RCC 7860 (cell line): ENCODE data around the gene SMPX.
"Not testable (repeated sequence)": the region's sequence is repeated elsewhere in the genome, so short reads cannot be mapped to it uniquely, and the experiment has no call there.

Experiments
- DNase-seq: peaks from one replicate; pipeline ENCODE4 v3.0.0-alpha.2; 2015; ENCODE audit warnings: low spot score
- FAIRE-seq: peaks from 2 replicates; lab custom pipeline; 2012; peaks lifted over from hg19 to GRCh38; lab: Jason Lieb, UNC

SMPX gene

GRCh38 chrX:21757960-21758359 is at the start of gene SMPX:
Gene SMPX, minus strand, starts transcription at chrX:21758116. Its CDS starts 3,826 bp downstream, at chrX:21754290.
- no peak for DNase-seq
- no peak for FAIRE-seq

- FAIRE-seq, result peak; percentile 80
- DNase-seq, result peak; percentile 48
Measured at GRCh38 chrX:21806691-21807090, 48.8 kb upstream of the SMPX start.

GRCh38 chrX:21802839-21803238 is 44.9 kb upstream of the SMPX start:
- FAIRE-seq, result no peak
- no peak for DNase-seq

- FAIRE-seq, result no peak
- DNase-seq, result no peak
Measured at GRCh38 chrX:21802054-21802670, 44.2 kb upstream of the SMPX start.

GRCh38 chrX:21800344-21800770 is 42.4 kb upstream of the SMPX start:
- FAIRE-seq, result peak; percentile 72

GRCh38 chrX:21799767-21800166 is 41.9 kb upstream of the SMPX start:
- DNase-seq, result no peak
- no peak for FAIRE-seq

More at GRCh38 chrX:21800344-21800770, 42.4 kb upstream of the SMPX start:
- peak; percentile 13 for DNase-seq

- FAIRE-seq, result peak; percentile 96
- DNase-seq, result peak; percentile 86
Measured at GRCh38 chrX:21798677-21799219, 40.8 kb upstream of the SMPX start.

- no peak for DNase-seq
- no peak for FAIRE-seq
Measured at GRCh38 chrX:21781976-21782375, 24.1 kb upstream of the SMPX start.

- FAIRE-seq, result no peak
- no peak for DNase-seq
Measured at GRCh38 chrX:21781525-21781924, 23.6 kb upstream of the SMPX start.

- FAIRE-seq (no peak), DNase-seq (no peak)
Measured at GRCh38 chrX:21779095-21779494, 21.2 kb upstream of the SMPX start.

GRCh38 chrX:21778236-21778635 is 20.3 kb upstream of the SMPX start:
- DNase-seq, result no peak
- FAIRE-seq, result no peak

- not testable (repeated sequence) for DNase-seq, FAIRE-seq
Measured at GRCh38 chrX:21775128-21775527, 17.2 kb upstream of the SMPX start.

- not testable (repeated sequence) for FAIRE-seq, DNase-seq
Measured at GRCh38 chrX:21773036-21773435, 15.1 kb upstream of the SMPX start.

GRCh38 chrX:21770631-21771321 is 12.9 kb upstream of the SMPX start:
- FAIRE-seq, result no peak
- DNase-seq, result peak; percentile 20

GRCh38 chrX:21766101-21766500 is 8.2 kb upstream of the SMPX start:
- no peak for FAIRE-seq
- no peak for DNase-seq

- FAIRE-seq (no peak), DNase-seq (no peak)
Measured at GRCh38 chrX:21764008-21764407, 6.1 kb upstream of the SMPX start.

- DNase-seq, result no peak
- FAIRE-seq, result no peak
Measured at GRCh38 chrX:21758488-21758887, 572 bp upstream of the SMPX start.

GRCh38 chrX:21756785-21757529 is 959 bp downstream of the SMPX start:
- FAIRE-seq (no peak), DNase-seq (no peak)

GRCh38 chrX:21749924-21750323 is 8.0 kb downstream of the SMPX start:
- FAIRE-seq (no peak), DNase-seq (no peak)

- no peak for DNase-seq
- FAIRE-seq, result no peak
Measured at GRCh38 chrX:21748235-21748634, 9.7 kb downstream of the SMPX start.

GRCh38 chrX:21747558-21747957 is 10.4 kb downstream of the SMPX start:
- FAIRE-seq (no peak), DNase-seq (no peak)
